K562 (cell line): ENCODE results near the gene SP6. TPM values are rescaled to one million over a fixed set of nuclear protein-coding genes. Genes with fewer than 3 reads are reported as not detected.

Experiments used
- BRF1 ChIP-seq: IDR thresholded peaks from 3 replicates; pipeline ENCODE4 v1.6.1; 2011; ENCODE audit warnings: borderline replicate concordance, mild to moderate bottlenecking; ENCODE audit not compliant: insufficient read length; ENCODE audit errors: extremely low read depth
- CHD4 ChIP-seq: fragments of 200-600 bp; sonication (generic); IDR thresholded peaks from 3 replicates; pipeline ENCODE4 v1.6.1; 2012; ENCODE audit warnings: low read depth, mild to moderate bottlenecking, mixed read lengths, low read length, inconsistent platforms; ENCODE audit not compliant: insufficient read depth, insufficient replicate concordance, poor library complexity, severe bottlenecking
- FOXK1 ChIP-seq: sonication (generic); formaldehyde crosslinking; IDR thresholded peaks from 2 replicates; pipeline ENCODE4 v1.8.0; 2022; ENCODE audit warnings: missing genetic modification reagents, mild to moderate bottlenecking, borderline replicate concordance
- GTF2E2 ChIP-seq: fragments of 200-800 bp; sonication (Bioruptor generic); IDR thresholded peaks from 2 replicates; pipeline ENCODE4 v1.6.1; 2016; ENCODE audit warnings: missing genetic modification characterization, missing compliant biosample characterization
- ILK ChIP-seq: fragments of 450-650 bp; IDR thresholded peaks from 2 replicates; pipeline ENCODE4 v1.6.1; 2016; ENCODE audit warnings: missing genetic modification characterization, low read depth, mild to moderate bottlenecking, missing compliant biosample characterization, moderate library complexity, borderline replicate concordance
- JUND ChIP-seq, 2 experiments: IDR thresholded peaks; 2 replicates in 1 of 2; 3 replicates in 1 of 2; pipeline ENCODE4 v1.6.1; 2011; ENCODE audit warnings: borderline replicate concordance in 2 of 2, low read depth in 2 of 2, low read length in 2 of 2, improper control_type of control experiment in 1 of 2, missing biosample characterization in 1 of 2, missing genetic modification characterization in 1 of 2, missing genetic modification reagents in 1 of 2
- PHF8 ChIP-seq: fragments of 200-600 bp; sonication (generic); IDR thresholded peaks from 2 replicates; pipeline ENCODE4 v1.6.1; 2012; ENCODE audit warnings: mixed run types, mild to moderate bottlenecking, inconsistent platforms, low read length, moderate library complexity, borderline replicate concordance
- SNIP1 ChIP-seq: fragments of 450-650 bp; IDR thresholded peaks from 2 replicates; pipeline ENCODE4 v1.7.1; 2017; ENCODE audit warnings: low read depth, mild to moderate bottlenecking
- U2AF1 ChIP-seq: fragments of 200-400 bp; formaldehyde crosslinking; optimal IDR thresholded peaks from 2 replicates; pipeline ENCODE3; 2017; ENCODE audit warnings: mild to moderate bottlenecking, low read depth, low read length, moderate library complexity
- ZC3H11A ChIP-seq: IDR thresholded peaks from 2 replicates; pipeline ENCODE4 v1.6.1; 2012; ENCODE audit warnings: low read depth, low read length, improper control_type of control experiment
- ZNF311 ChIP-seq: fragments of 250-450 bp; sonication (Bioruptor Pico); IDR thresholded peaks from 2 replicates; pipeline ENCODE4 v1.4.0; 2020; ENCODE audit warnings: mild to moderate bottlenecking, moderate library complexity
- polyA plus RNA-seq, 8 experiments: library from polyadenylated mRNA; depleted of rRNA in 4 of 8; stranded (reverse) in 5 of 8; unstranded in 3 of 8; fragments of >200 nt; fragmentation: Nextera tagmentation in 2 of 8; fragmentation: Illumina TruSeq in 1 of 8; extraction: Ambion mirVana in 2 of 8; extraction: Trizol in 1 of 8; gene quantifications; 2 replicates each; pipeline versions ENCODE4 v1.2.1 to v1.2.3, GENCODE V29; 2011 to 2014; ENCODE audit warnings: inconsistent platforms in 1 of 8, missing spikeins in 1 of 8
- total RNA-seq, 7 experiments: library from RNA; depleted of rRNA in 6 of 7; stranded (reverse); fragments of >200 nt in 6 of 7; fragmentation: Illumina TruSeq in 2 of 7; extraction: Trizol in 2 of 7; gene quantifications; 2 replicates each; pipeline versions ENCODE4 v1.2.1 to v1.2.3, GENCODE V29; 2011 to 2021; ENCODE audit warnings: low replicate concordance in 1 of 7
- TF ChIP-seq, protein P1 (sequence below): sonication (generic); formaldehyde crosslinking; IDR thresholded peaks from 2 replicates; pipeline ENCODE4 v1.9.0; 2022; ENCODE audit warnings: mild to moderate bottlenecking, missing genetic modification reagents
- TF ChIP-seq, protein P2 (sequence below): fragments of 250-450 bp; sonication (Bioruptor Pico); IDR thresholded peaks from 2 replicates; pipeline ENCODE4 v1.4.0; 2020
- TF ChIP-seq, protein P3 (sequence below): IDR thresholded peaks from 3 replicates; pipeline ENCODE4 v1.6.1; 2011; ENCODE audit warnings: borderline replicate concordance, mild to moderate bottlenecking, moderate library complexity; ENCODE audit not compliant: insufficient read length; ENCODE audit errors: extremely low read depth
- TF ChIP-seq, protein P4 (sequence below): fragments of 250-450 bp; sonication (Bioruptor Pico); IDR thresholded peaks from 2 replicates; pipeline ENCODE4 v1.5.1; 2021; ENCODE audit warnings: mild to moderate bottlenecking

The SP6 gene
- total and polyA plus RNA-seq, 9 of the 15 experiments (the other 6 are each of a cell fraction or from before 2014, with no cell fraction given): 0.11 to 7.9 (median 2.2) TPM

DNA sequence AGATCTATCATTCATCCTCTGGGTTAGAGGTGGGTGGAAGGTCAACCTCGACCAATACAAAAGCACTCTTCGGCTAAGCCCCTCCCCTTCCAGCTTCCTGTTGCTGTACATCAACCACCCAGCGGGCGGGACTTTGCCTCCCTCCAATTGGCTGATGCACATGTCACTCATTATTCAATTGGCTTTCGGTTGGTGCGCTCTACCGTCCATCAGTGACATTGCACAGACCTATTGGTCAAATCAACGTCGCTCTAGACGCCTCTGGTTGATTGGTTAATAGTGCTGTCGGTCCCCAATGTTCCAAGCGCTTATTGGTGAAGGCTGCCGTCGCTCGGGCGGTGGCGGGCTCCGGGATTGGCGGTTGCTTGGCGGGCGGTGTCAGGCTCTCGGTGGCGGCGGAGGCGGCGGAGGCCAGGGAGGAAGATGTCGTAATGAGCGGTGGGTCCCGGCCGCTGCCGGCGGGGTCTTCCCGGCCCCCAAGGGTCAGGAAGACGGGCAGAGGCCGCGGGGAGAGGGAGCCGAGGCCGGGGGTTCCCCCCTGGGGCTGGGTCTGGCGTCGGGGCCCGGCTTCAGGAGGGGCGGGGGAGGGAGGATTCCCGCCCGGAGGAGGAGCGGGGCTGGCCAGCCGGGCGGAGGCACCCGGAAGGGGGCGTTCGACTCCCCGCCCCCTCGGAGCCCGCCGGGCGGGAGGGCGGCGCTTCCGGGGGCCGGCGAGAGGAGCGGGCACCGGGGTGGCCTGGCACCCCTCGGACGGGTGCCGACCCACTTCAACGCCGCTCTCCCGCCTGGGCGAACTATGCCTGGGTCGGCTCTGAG is 45.1 kb upstream of the SP6 start, which contains the start of gene SP2 (continued):
- TF ChIP-seq U2AF1 (peak; percentile 38), ZNF311 (CRISPR knock-in tag) (no peak), GTF2E2 (tag) (no peak), CHD4 (no peak), SNIP1 (no peak), PHF8 (peak; percentile 78), FOXK1 (CRISPR knock-in tag) (no peak), ZC3H11A (no peak), BRF1 (no peak), JUND (IDR thresholded peaks at IDR 0.05; ENCODE audit: borderline replicate concordance, low read depth, low read length) (no peak), JUND (tag; IDR thresholded peaks at IDR 0.05; ENCODE audit: borderline replicate concordance, low read depth, low read length) (no peak), ILK (no peak)
- TF ChIP-seq, protein P1, sequence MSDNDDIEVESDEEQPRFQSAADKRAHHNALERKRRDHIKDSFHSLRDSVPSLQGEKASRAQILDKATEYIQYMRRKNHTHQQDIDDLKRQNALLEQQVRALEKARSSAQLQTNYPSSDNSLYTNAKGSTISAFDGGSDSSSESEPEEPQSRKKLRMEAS (CRISPR knock-in tag): no peak
- TF ChIP-seq, protein P2, sequence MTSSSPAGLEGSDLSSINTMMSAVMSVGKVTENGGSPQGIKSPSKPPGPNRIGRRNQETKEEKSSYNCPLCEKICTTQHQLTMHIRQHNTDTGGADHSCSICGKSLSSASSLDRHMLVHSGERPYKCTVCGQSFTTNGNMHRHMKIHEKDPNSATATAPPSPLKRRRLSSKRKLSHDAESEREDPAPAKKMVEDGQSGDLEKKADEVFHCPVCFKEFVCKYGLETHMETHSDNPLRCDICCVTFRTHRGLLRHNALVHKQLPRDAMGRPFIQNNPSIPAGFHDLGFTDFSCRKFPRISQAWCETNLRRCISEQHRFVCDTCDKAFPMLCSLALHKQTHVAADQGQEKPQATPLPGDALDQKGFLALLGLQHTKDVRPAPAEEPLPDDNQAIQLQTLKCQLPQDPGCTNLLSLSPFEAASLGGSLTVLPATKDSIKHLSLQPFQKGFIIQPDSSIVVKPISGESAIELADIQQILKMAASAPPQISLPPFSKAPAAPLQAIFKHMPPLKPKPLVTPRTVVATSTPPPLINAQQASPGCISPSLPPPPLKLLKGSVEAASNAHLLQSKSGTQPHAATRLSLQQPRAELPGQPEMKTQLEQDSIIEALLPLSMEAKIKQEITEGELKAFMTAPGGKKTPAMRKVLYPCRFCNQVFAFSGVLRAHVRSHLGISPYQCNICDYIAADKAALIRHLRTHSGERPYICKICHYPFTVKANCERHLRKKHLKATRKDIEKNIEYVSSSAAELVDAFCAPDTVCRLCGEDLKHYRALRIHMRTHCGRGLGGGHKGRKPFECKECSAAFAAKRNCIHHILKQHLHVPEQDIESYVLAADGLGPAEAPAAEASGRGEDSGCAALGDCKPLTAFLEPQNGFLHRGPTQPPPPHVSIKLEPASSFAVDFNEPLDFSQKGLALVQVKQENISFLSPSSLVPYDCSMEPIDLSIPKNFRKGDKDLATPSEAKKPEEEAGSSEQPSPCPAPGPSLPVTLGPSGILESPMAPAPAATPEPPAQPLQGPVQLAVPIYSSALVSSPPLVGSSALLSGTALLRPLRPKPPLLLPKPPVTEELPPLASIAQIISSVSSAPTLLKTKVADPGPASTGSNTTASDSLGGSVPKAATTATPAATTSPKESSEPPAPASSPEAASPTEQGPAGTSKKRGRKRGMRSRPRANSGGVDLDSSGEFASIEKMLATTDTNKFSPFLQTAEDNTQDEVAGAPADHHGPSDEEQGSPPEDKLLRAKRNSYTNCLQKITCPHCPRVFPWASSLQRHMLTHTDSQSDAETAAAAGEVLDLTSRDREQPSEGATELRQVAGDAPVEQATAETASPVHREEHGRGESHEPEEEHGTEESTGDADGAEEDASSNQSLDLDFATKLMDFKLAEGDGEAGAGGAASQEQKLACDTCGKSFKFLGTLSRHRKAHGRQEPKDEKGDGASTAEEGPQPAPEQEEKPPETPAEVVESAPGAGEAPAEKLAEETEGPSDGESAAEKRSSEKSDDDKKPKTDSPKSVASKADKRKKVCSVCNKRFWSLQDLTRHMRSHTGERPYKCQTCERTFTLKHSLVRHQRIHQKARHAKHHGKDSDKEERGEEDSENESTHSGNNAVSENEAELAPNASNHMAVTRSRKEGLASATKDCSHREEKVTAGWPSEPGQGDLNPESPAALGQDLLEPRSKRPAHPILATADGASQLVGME (CRISPR knock-in tag): no peak
- TF ChIP-seq, protein P3, sequence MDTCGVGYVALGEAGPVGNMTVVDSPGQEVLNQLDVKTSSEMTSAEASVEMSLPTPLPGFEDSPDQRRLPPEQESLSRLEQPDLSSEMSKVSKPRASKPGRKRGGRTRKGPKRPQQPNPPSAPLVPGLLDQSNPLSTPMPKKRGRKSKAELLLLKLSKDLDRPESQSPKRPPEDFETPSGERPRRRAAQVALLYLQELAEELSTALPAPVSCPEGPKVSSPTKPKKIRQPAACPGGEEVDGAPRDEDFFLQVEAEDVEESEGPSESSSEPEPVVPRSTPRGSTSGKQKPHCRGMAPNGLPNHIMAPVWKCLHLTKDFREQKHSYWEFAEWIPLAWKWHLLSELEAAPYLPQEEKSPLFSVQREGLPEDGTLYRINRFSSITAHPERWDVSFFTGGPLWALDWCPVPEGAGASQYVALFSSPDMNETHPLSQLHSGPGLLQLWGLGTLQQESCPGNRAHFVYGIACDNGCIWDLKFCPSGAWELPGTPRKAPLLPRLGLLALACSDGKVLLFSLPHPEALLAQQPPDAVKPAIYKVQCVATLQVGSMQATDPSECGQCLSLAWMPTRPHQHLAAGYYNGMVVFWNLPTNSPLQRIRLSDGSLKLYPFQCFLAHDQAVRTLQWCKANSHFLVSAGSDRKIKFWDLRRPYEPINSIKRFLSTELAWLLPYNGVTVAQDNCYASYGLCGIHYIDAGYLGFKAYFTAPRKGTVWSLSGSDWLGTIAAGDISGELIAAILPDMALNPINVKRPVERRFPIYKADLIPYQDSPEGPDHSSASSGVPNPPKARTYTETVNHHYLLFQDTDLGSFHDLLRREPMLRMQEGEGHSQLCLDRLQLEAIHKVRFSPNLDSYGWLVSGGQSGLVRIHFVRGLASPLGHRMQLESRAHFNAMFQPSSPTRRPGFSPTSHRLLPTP: no peak
- TF ChIP-seq, protein P4, sequence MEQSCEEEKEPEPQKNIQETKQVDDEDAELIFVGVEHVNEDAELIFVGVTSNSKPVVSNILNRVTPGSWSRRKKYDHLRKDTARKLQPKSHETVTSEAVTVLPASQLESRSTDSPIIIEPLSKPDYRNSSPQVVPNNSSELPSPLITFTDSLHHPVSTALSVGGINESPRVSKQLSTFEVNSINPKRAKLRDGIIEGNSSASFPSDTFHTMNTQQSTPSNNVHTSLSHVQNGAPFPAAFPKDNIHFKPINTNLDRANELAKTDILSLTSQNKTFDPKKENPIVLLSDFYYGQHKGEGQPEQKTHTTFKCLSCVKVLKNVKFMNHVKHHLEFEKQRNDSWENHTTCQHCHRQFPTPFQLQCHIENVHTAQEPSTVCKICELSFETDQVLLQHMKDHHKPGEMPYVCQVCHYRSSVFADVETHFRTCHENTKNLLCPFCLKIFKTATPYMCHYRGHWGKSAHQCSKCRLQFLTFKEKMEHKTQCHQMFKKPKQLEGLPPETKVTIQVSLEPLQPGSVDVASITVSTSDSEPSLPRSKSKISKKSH (CRISPR knock-in tag): no peak
